ENCODE data around the gene USH2A.

GRCh38 chr1:215894617-215895016, 528.6 kb downstream of the USH2A start:
- TF ChIP-seq EP300 (IDR thresholded peaks at IDR 0.05): no peak
- TF ChIP-seq POLR2A (IDR thresholded peaks at IDR 0.05): no peak
- TF ChIP-seq CTCF (IDR thresholded peaks at IDR 0.05): no peak
